Activated gamma-delta T cell (primary cell): ENCODE measurements around the gene CARS1.
A peak's percentile ranks its signal among the peaks of the same experiment; 100 is the strongest.

Experiments
- DNase-seq: peaks from one replicate; lab custom pipeline; 2025; lab: John Stamatoyannopoulos, UW

Gene CARS1

GRCh38 chr11:2992234-2992996 is 64.8 kb downstream of the CARS1 start, which contains the start of gene NAP1L4:
Gene NAP1L4 (minus strand): TSS chr11:2992329. CDS start chr11:2979220, 13,109 bp downstream.
- DNase-seq, result peak; percentile 95

DNA sequence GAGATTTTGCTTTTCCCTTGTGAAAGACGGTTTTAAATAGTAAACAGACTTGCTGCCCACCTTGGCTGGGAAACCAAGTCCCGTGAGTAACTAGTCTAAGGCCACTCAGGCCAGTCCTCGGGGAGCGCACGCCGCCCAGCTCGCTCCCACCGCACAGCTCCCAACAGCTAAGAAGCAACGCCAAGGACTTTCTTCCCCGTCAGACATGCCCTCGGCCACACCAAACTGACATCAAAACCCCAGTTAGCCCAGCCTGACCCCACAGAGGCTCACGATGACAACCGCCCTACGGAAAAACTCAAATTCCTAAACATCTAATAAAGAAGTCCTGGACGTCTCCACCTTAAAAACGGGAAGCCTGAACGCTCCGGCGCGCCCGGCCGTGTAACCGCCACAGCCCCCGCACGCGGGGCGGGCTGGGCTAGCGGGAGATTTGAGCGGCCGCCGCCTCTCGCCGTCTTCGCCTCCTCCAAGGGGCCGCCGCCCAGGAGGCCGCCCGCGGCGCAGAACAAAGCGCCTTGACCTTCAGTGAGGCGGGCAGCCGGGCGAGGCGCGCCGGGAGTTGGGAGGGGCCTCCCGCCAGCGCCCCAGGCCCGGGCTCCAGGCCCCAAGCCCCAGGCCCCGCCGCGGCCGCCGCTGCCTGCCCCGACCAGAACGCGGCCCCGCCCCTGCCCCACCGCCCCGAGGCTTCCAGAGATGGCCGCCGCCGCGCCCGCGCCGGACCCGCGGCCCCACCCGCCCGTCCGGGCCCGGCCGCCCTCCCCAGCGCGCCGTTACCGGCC is 65.6 kb downstream of the CARS1 start:
- DNase-seq, result no peak

DNA sequence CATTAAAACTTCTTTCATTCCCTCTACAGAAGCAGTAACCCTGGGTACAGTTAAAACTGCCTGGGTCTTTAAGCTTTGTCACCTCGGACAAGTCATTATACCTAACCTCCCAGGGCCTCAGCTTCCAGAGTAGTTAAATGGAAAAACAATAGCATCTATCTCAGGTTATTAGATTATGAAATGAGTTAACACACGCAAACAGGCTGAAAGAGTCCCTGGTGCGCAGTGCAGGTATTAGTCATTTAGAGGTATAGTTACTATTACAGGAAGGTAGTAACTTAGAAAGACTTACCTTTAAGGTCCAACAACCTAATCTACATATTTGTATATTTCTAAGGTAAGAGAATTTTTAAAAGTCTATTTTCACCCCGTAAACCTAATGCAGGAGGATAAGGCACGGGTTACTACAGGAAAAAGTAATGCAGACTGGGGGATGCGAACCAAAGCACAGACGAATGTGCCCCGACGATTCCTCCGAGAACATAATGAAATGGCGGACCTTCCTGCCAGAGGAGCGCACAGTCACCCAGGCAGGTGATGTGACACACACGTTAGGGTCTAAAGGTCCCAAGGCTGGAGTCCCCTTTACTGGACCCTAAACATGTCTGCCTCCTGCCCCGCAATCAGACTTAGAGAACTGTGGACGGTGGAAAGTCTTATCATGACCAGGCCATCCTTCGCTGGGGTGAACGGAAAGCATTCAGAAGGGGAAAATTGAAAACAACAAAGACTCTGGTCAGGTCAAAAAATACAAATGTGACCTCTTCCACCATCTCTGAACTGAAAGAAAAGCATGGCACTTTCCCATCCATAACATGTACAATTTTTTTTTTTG is 66.4 kb downstream of the CARS1 start:
- no peak for DNase-seq

- no peak for DNase-seq
Observed at GRCh38 chr11:2989551-2989950, 67.7 kb downstream of the CARS1 start.

- DNase-seq, result no peak
Observed at GRCh38 chr11:2989006-2989405, 68.2 kb downstream of the CARS1 start.

DNA sequence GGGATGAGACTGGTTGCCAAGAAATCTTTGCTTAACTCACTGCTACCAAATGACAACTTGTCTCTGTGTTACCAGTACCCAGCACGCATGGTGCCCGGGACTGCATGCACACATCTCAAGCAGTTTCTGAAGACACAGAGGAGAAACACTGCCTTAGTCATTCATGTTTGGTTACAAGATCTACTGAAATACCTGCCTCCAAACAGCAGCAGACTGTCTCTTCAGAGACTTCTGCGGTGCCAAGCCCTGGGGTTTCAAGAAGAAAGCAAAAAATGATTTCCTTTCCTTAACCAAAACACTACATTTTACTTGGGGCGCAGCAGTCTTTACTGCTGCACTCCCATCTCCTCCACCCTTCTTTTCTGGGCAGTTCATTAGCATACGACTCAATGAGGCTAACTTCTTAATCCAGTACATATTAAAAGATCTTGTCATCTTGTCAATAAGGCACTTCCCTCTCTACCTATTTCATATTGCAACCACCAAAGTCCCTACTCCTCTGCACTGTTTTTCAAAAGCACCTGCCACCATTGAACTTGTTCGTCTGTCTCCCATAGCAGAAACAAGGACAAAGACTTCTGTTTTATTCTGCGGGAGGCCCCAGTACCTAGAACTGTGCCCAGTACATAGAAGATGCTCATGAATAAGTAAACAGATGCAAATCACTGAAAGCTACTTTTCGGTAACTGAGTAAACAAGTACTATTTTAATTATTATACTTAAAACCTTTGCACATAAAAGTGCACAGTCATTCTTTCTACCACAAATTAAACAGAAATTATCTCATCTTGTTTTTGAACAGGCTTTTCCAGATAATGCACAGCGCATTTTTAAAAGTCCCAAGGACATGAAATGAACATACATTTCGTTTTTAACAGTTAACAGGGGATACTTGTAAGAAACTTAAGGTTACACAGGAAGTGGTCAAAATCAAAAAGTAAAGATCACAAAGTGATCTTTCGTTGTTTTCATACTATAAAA is 69.1 kb downstream of the CARS1 start:
- DNase-seq, result no peak

- no peak for DNase-seq
Observed at GRCh38 chr11:2983908-2984307, 73.3 kb downstream of the CARS1 start.

DNA sequence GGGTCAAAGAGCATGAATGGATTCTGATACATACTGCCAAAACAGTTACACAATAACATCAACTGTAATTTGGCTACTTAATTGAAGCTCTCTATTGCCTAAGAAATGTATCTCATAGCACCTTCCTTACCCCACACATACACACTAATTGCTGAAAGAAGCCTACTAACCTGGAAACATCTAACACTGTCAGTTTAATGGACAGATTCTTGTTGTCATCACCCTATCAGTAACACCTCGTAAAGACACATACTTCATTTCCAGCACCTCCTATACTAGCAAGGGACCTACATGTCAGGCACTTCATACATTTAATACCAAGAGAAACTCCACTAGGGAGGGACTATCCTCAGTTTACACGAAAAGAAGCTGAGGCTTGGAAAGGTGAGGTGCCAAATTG is 75.0 kb downstream of the CARS1 start:
- DNase-seq, result no peak

DNA sequence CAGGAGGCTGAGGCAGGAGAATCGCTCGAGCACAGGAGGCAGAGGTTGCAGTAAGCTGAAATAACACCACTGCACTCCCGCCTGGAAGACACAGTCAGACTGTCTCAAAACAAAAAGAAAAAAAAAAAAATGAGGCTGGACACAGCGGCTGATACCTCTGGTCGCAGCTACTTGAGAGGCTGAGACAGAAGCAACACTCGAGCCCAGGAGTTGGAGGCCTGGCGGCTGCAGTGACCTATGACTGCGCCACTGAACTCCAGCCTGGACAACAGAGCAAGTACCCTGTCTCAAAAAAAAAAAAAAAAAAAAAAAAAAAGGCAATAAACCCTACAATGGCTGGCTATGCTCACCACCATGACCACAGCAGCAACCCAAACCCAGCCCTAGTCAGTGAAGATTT is 76.1 kb downstream of the CARS1 start:
- DNase-seq, result no peak

DNA sequence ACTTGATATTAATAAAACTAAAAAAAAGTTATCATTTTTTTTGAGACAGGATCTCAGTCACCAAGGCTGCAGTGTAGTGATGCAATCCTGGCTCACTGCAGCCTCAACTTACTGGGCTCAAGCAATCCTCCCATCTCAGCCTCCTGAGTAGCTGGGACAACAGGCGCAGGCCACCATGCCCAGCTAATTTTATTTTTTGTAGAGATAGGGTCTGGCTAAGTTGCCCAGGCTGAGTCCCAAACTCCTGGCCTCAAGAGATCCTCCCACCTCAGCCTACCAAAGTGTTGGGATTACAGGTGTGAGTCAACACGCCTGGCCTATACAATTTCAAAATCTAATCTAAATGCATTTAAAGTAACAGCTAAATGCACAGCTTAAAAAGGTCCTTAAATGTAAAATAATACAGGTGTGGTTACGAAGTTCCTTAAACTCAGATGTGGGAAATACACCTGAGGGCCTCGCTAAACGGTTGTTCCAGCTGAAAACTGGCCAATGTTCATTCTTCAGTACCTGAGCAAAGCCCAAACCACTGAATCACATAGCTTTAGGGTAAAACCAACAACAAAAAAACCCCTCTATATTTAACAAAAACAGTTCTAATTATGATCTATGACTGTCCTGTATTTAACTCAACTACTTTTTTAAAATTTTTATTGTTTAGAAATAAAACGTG is 76.9 kb downstream of the CARS1 start:
- no peak for DNase-seq

- no peak for DNase-seq
Observed at GRCh38 chr11:2977113-2977512, 80.1 kb downstream of the CARS1 start.

- DNase-seq, result no peak
Observed at GRCh38 chr11:2976294-2977063, 80.7 kb downstream of the CARS1 start.

DNA sequence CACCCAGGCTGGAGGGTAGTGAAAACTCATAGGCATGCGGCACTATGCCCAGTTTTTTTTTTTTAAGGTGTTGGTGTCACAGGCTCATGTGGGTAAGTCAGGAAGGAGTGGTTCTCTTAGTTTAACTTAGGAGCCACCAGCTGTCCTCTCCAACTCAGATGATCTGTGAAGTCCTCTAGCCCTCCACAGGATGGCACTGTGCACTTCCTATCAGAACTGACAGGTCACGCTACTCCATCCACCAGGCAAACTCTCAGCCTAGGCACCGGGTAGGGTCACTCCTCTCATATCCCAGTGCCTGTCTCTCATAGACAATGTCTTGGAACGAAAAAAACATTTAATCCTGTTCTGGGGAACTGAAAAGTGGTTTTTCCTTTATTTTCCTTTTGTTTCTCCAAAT is 81.6 kb downstream of the CARS1 start:
- DNase-seq, result no peak

GRCh38 chr11:2974272-2974671 is 83.0 kb downstream of the CARS1 start:
- DNase-seq, result no peak

GRCh38 chr11:2968341-2968900 is 88.8 kb downstream of the CARS1 start:
- no peak for DNase-seq

GRCh38 chr11:2964782-2965181 is 92.4 kb downstream of the CARS1 start:
- no peak for DNase-seq

- DNase-seq, result no peak
Observed at GRCh38 chr11:2963761-2964160, 93.5 kb downstream of the CARS1 start.

GRCh38 chr11:2963112-2963754 is 94.0 kb downstream of the CARS1 start:
- no peak for DNase-seq

GRCh38 chr11:2961080-2961479 is 96.1 kb downstream of the CARS1 start:
- no peak for DNase-seq
